Measurements from ENCODE around the gene BCL2L13.

DNA sequence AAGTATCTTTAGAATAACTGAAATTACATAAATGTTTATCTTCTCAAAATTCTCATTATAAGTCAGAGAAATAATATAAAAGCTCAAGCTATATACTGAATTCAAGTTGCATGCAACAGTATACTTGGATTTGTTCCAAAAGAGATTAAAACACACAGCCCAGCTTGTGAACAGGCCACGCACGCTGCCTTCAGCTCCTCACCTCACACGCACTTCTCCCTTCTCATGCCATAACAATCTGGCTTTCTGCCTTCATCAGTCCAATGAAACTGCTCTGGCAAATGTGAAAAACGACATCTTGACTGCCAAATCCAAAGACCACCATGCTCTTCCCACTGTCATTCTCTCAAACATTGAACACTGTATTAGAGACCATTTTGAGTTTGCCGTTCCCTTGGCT lies 32.1 kb upstream of the BCL2L13 start:
- TF ChIP-seq POLR2AphosphoS5 (IDR thresholded peaks at IDR 0.05; ENCODE audit: low read depth, low read length) = no peak
- TF ChIP-seq, protein P1, sequence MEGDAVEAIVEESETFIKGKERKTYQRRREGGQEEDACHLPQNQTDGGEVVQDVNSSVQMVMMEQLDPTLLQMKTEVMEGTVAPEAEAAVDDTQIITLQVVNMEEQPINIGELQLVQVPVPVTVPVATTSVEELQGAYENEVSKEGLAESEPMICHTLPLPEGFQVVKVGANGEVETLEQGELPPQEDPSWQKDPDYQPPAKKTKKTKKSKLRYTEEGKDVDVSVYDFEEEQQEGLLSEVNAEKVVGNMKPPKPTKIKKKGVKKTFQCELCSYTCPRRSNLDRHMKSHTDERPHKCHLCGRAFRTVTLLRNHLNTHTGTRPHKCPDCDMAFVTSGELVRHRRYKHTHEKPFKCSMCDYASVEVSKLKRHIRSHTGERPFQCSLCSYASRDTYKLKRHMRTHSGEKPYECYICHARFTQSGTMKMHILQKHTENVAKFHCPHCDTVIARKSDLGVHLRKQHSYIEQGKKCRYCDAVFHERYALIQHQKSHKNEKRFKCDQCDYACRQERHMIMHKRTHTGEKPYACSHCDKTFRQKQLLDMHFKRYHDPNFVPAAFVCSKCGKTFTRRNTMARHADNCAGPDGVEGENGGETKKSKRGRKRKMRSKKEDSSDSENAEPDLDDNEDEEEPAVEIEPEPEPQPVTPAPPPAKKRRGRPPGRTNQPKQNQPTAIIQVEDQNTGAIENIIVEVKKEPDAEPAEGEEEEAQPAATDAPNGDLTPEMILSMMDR (IDR thresholded peaks at IDR 0.05) = no peak
- TF ChIP-seq, protein P2, sequence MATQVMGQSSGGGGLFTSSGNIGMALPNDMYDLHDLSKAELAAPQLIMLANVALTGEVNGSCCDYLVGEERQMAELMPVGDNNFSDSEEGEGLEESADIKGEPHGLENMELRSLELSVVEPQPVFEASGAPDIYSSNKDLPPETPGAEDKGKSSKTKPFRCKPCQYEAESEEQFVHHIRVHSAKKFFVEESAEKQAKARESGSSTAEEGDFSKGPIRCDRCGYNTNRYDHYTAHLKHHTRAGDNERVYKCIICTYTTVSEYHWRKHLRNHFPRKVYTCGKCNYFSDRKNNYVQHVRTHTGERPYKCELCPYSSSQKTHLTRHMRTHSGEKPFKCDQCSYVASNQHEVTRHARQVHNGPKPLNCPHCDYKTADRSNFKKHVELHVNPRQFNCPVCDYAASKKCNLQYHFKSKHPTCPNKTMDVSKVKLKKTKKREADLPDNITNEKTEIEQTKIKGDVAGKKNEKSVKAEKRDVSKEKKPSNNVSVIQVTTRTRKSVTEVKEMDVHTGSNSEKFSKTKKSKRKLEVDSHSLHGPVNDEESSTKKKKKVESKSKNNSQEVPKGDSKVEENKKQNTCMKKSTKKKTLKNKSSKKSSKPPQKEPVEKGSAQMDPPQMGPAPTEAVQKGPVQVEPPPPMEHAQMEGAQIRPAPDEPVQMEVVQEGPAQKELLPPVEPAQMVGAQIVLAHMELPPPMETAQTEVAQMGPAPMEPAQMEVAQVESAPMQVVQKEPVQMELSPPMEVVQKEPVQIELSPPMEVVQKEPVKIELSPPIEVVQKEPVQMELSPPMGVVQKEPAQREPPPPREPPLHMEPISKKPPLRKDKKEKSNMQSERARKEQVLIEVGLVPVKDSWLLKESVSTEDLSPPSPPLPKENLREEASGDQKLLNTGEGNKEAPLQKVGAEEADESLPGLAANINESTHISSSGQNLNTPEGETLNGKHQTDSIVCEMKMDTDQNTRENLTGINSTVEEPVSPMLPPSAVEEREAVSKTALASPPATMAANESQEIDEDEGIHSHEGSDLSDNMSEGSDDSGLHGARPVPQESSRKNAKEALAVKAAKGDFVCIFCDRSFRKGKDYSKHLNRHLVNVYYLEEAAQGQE (IDR thresholded peaks at IDR 0.05; ENCODE audit: insufficient read depth in 1 of 2, low read depth in 2 of 2, low read length in 1 of 2) = no peak
